Activated T-cell treated with anti-CD3 and anti-CD28 coated beads, Interleukin-2, amount 50 U/mL, for 1 hour (primary cell): ENCODE results near the gene TMEM53.
A peak's percentile ranks its signal among the peaks of the same experiment; 100 is the strongest.
"Not testable (repeated sequence)": the region's sequence is repeated elsewhere in the genome, so short reads cannot be mapped to it uniquely, and the experiment has no call there.

Experiments
- DNase-seq: peaks from one replicate; pipeline ENCODE4 v3.0.0-alpha.2; 2020

TMEM53 gene

GRCh38 chr1:44674113-44675000 is at the start of gene TMEM53, which contains the start of gene ARMH1:
TMEM53 (minus strand) TSS chr1:44674481; CDS start chr1:44674391, 90 bp downstream.
ARMH1 (plus strand) TSS chr1:44674714; CDS start chr1:44689698, 14,984 bp downstream.
- peak; percentile 98 for DNase-seq

DNA sequence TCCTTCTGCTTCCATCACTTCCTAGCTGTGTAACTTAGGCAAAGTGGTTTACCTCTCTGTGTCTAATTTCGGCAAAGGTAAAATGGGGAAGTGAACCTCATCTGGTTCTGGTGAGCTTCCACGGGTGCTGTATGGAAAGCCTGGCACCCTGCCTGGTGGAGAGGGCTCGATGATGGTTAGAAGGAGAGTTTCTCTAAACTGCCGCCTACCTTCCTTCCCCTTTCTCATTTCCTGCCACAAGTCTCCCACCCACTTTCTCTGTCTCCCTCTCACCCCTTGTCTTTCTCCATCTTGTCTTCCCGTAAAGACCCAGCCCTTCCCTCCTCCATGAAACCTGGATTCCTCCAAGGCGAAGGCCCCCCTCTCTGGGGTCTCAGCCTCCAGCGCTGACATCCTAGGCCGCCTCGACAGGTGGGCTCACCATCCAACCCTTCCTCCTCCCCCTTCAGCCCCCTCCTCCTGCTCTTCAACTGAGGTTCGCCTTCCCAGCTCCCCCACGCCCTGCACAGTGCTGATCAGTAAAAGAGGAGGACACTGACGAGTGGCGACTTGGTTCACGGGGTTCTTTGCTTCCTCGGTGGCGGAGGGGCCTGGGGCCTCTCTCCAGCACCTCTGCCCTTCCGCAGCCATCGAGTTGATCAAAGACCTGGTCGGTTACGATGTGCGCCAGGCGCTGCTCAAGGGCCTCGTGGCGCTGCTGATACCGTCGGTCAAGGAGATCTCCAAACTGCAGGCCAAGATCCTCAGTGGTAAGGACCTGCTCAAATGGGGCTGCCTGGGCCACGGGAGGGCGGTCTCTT is 49.4 kb upstream of the TMEM53 start:
- DNase-seq = peak; percentile 36

- DNase-seq = no peak
These were observed 48.8 kb upstream of the TMEM53 start for GRCh38 chr1:44723064-44723463.

DNA sequence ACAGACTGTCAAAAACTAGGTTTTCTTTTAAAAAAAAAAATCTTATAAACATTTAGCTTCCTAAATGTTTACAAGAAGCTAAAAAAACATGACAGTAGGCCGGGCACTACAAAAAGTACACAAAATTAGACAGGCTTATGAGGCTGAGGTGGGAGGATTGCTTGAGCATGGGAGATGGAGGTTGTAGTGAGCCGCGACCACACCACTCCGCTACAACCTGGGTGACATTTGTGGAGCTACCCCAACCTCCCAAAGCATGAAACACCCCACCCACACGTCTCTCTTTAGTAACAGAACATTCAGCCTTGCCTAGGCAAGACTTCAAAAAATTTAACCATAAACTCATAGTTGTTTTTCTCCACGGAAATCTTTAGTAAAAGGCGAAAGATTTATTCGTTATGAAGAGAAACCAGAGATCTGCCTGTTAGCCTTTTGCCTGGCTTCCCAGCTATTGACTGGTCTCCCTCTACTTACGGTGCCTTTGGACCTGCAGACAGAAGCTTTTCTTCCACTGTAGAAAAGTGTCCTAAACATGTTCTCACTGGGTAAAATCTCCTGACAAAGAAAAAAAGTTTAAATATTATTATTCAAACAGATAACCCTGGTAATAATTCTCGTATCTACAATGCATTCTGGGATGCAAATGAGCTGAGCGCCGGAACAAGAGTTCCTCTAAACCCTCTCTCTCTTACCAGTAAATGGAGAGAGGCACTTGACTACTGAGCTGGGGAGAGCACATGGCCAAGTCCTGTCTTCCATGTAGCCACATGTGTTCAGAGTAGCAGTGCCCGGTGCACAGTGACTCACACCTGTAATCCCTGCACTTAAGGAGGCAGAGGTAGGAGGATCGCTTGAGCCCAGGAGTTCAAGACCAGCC is 47.4 kb upstream of the TMEM53 start:
- DNase-seq = peak; percentile 46

- no peak for DNase-seq
These were observed 46.0 kb upstream of the TMEM53 start for GRCh38 chr1:44720281-44720680.

DNA sequence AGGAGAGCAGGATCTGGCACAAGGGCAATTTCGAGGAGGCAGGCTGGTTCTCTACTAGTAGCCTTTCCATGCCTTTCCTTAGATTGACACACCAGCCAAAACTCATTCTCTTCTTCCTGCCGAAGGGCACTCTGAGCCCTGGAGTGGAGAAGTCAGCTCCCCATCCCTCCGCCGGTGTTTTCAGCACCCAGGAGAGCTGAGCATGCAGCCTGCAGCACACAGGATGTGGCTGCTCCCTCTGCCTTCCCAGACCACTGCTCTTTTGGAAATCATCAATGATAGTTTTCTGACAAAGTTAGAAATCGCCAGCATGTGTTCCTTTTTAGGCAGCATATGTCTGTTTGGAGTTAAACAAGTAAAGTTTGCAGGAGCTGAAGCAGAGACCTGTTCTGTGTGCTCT is 45.0 kb upstream of the TMEM53 start:
- no peak for DNase-seq

- DNase-seq = no peak
These were observed 43.8 kb upstream of the TMEM53 start for GRCh38 chr1:44718091-44718490.

DNA sequence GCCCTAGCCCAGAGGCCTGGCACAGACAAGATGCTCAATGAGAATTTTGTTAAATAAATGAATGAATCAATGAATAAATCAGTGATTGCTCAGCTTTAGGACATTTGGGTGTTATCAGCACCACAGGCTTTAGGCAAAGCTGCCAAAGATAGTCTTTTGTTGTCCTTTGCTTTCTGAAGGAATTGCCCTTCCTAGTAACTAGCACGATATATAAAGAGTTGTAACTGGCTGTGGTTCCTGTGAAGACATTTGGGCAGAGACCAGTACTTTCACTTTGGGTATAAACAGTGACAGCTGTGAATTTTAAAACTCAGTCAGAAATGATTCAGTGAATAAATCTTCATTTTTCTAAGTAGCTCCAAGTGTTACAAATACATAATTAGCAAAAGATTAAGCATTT is 43.4 kb upstream of the TMEM53 start:
- no peak for DNase-seq

DNA sequence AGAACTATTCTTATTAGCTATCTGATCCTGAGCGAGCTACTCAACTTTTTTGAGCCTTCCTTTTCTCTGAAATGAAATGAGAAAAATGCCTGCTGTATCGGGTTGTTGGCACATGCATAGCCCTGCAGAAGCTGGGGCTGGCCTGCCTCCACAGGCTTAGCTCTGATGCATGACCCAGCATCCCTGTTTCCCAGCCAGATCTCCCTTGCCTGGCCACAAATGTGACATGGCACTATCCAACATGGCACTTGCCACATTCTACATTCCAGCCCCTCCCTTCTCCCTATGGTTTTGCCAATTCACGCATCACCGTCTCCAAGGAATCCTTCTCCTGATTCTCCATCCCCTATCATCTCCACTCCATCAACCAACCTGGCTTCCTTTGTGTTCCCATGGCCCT is 42.9 kb upstream of the TMEM53 start:
- no peak for DNase-seq

GRCh38 chr1:44714944-44715571 is 40.8 kb upstream of the TMEM53 start:
- DNase-seq = peak; percentile 66

- no peak for DNase-seq
These were observed 40.3 kb upstream of the TMEM53 start for GRCh38 chr1:44714532-44714931.

GRCh38 chr1:44713321-44713781 is 39.1 kb upstream of the TMEM53 start:
- DNase-seq = no peak

DNA sequence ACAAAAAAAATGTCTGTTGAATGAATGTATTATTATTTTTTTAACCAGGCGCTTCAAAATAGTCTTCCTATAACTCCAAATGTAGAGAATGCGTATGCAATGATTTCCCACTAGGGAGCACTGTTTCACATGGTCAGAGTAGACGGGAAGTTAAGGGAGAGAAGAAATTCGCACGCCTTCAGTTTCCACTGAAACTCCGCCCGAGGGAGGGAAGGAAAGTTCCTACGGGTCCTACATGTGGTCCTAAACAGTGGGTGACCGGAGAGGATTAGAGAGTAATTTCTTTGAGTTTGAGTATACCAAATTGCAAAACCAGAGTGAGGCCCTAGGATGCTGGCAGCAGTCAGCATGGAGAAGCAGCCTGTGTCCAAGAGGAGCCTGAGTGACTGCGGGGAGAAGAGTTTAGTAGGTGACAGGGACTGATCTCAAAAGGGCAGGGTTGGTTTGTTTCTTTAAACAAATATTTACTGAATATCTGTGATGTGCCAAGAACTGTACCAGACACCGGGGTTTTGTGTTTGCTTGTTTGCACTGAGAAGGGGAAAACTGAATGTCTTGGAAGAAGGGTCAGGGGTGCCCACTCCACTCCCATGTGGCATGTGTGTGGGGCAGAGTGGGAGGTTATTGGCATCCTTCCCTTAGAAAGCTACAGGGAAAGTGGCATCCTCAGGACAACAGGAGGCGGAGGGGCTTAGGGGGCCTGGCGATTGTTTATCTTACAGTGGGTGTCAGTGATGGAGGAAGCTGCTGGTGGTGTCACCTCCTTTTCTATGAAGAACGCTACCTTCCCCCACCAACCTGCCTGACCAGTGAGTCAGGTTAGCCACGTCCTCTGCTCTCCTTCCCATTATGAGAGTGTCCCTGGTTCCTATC is 33.9 kb upstream of the TMEM53 start:
- no peak for DNase-seq

DNA sequence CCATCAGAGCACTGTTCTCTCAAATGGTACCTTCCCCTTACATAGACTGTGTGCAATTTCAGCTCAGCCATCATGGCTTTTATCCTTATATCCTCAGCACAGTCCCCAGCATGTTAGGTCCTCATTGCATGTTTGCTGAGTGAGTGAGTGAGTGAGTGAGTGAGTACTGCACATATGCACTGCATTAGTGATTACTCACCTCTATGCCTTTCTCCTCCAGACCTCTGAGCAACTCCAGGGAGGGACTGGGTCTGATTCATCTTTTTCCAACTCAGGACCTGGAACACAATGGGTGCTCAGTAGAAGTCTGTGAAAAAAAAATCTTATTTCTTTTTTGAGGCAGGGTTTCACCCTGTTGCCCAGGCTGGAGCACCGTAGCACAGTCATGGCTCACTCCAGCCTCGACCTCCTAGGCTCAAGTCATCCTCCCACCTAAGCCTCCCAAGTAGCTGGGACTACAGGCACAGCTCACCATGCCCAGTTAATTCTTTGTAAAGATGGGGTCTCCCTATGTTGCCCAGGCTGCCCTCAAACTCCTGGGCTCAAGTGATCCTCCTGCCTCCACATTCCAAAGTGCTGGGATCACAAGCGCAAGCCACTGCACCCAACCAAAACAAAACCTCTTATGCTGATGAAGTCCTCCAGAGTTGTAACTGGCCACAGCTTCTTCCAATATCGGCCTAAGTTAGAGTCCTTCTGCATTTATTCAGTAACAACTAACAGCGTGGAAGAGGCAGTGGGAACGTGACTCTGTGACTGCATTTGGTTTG is 33.0 kb upstream of the TMEM53 start:
- no peak for DNase-seq

DNA sequence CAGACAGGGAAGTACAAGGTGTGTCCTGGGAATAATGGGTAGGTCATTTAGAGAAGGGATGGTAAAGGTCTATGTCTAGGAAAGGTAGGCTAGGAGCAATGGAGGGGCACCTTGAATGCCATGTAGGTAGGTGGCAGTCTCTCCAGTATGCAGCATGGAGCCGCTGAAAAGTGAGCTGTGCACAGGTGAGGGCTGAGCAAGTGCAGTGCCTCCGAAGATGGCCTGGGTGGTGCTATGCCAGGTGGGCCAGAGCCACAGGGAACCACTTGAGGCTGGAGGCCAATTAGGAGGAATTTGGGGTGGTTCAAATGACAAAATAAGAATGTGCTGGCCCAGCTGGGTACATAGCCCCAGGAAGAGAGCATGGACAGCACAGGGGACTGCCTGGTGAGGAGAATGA is 31.7 kb upstream of the TMEM53 start:
- DNase-seq = no peak

GRCh38 chr1:44705470-44705869 is 31.2 kb upstream of the TMEM53 start:
- no peak for DNase-seq

DNA sequence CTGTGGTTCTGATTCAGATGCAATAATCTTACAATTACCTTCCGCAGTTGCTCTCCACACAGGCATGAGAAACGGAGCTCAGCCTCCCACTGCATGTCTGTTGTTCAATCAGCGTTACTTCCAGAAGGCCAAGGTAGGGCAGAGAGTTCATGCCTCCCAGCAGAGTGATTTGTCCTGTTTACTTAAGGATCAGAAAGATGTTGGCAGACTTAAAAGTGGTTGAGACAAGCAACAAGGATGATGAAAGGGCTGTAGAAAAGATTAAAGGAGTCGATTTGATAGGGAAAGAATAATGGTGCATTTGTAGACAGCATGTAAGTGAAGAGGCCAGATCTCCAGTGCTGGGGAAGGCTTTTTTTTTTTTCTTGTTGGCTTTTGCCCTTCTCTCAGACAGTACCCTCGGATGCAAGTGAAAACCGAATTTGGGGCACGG is 26.9 kb upstream of the TMEM53 start:
- no peak for DNase-seq

GRCh38 chr1:44700573-44700972 is 26.3 kb upstream of the TMEM53 start:
- DNase-seq = no peak

- DNase-seq = not testable (repeated sequence)
These were observed 25.1 kb upstream of the TMEM53 start for GRCh38 chr1:44699375-44699774.

DNA sequence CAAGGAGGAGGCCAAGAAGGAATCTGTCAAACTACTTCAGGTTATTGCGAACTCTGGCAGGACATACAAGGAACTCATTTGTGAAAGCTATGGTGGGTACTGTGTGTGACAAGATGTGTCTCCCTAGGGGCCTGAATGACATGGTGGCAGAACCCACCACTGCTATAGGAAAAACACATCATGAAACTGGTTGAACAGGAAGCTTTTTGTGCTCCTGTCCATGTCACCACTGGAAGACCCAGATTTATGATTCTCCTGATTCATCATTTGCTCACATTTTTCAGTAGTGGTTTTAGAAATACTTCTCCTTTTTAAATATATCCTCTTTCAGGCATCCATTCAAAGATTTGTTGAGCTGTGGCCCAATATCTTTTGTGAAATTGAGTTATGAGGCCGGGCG is 23.9 kb upstream of the TMEM53 start:
- DNase-seq = no peak
